ENCODE measurements around the gene GAN. TPM values are rescaled to one million over a fixed set of nuclear protein-coding genes. Genes with fewer than 3 reads are reported as not detected.
A peak's percentile ranks its signal among the peaks of the same experiment; 100 is the strongest.

GAN gene
- total RNA-seq, 1 donor from 2014 or later, result 6.8 TPM

DNA sequence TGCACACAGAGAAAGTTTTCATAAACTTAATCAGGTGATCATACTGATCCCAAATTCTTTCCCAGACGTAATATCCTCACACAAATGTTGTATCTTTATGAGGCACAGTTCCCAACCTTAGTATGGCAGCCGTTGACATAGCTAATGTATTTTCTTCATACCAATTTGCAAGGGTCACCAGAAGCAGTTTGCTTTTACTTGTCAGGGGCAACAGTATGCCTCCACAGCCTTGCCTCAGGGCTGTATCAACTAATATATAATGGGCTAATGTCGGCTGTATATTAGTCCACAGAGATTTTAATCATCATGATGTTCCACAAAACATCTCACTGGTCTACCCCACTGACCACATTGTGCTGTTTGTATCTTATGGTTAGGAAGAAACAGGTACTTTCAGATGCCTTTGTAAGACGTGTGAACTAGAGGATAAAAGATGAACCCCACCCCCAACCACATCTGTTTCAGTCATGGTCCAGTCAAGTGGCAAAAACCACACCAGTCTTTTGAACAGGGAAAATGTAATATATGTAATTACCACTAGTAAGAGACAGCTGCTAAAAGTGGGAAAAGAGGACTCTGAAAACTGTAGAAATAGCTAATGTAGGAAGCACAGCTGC, 55.2 kb downstream of the GAN start:
- peaks cover 7 to 24% (median 15%) of the 10 kb centered on the region in 3 donors for H3K36me3 ChIP-seq (ENCODE audit: control insufficient read depth in 3 of 3, insufficient read depth in 3 of 3, low read length in 3 of 3)
- no peak overlapping the region for H3K9ac ChIP-seq (ENCODE audit: low read depth in 1 of 3, low read length in 3 of 3)
- peaks cover 0 to 2% (median 0%) of the 10 kb centered on the region in 3 donors for H3K4me1 ChIP-seq (ENCODE audit: control insufficient read depth in 3 of 3, insufficient read depth in 3 of 3, low read length in 3 of 3)
- H3K27ac ChIP-seq (ENCODE audit: low read depth, low read length), result no peak overlapping the region
- H3K9me3 ChIP-seq (ENCODE audit: control insufficient read depth in 3 of 3, low read length in 3 of 3), result no peaks in the 10 kb centered on the region
- H3K27me3 ChIP-seq (ENCODE audit: control insufficient read depth in 3 of 3, insufficient read depth in 3 of 3, low read length in 3 of 3), result no peaks in the 10 kb centered on the region
- no peak overlapping the region for H3K4me3 ChIP-seq (ENCODE audit: low read length in 3 of 3)

DNA sequence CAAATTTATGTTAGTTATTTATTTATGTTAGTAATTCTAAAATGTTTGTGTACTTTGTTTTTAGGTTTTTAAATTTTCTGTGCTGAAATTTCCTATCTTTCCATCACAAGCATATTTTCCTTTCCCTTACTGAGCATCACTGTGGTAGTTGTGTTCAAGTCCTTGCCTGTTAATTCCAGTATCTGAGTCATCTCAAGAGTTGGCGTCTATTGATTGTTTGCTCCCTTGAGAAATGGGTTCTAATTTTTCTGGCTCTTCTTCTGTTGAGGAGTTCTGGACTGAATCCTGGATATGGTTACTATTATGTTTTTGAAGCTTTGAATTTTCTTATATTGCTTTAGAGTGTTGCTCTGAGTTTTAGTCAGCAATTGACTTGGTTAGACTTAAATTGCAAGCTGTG, 56.3 kb downstream of the GAN start:
- Histone ChIP-seq H3K4me3 (ENCODE audit: low read length in 3 of 3) (no peak overlapping the region), H3K36me3 (ENCODE audit: control insufficient read depth in 3 of 3, insufficient read depth in 3 of 3, low read length in 3 of 3) (peaks cover 4 to 18% (median 11%) of the 10 kb centered on the region in 3 donors), H3K27ac (ENCODE audit: low read depth, low read length) (no peak overlapping the region), H3K9me3 (ENCODE audit: control insufficient read depth in 3 of 3, low read length in 3 of 3) (no peaks in the 10 kb centered on the region), H3K27me3 (ENCODE audit: control insufficient read depth in 3 of 3, insufficient read depth in 3 of 3, low read length in 3 of 3) (no peaks in the 10 kb centered on the region), H3K9ac (ENCODE audit: low read depth in 1 of 3, low read length in 3 of 3) (no peak overlapping the region), H3K4me1 (ENCODE audit: control insufficient read depth in 3 of 3, insufficient read depth in 3 of 3, low read length in 3 of 3) (peaks cover 0 to 2% (median 0%) of the 10 kb centered on the region in 3 donors)

DNA sequence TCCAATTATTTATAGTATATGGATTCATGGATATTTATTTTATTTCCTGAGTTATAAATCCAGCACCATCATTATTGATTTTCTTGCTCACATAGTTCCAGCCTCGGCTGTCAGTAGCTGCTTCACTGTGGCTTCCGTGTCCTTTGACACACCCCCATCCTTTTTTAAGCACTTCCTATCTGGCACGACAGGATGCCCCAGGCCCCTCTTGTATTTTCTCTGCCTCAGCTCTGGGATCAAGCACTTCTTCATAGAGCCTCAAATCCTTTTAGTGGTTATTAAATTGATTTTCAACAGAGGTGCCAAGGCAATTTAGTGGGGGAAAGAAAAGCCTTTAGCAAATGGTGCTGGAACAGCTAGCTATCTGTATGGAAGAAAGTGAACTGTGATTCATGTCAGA, 59.8 kb downstream of the GAN start:
- peaks cover 16 to 25% (median 22%) of the 10 kb centered on the region in 3 donors for H3K36me3 ChIP-seq (ENCODE audit: control insufficient read depth in 3 of 3, insufficient read depth in 3 of 3, low read length in 3 of 3)
- no peak overlapping the region for H3K4me3 ChIP-seq (ENCODE audit: low read length in 3 of 3)
- H3K9me3 ChIP-seq (ENCODE audit: control insufficient read depth in 3 of 3, low read length in 3 of 3), result no peaks in the 10 kb centered on the region
- no peaks in the 10 kb centered on the region for H3K4me1 ChIP-seq (ENCODE audit: control insufficient read depth in 3 of 3, insufficient read depth in 3 of 3, low read length in 3 of 3)
- H3K27ac ChIP-seq (ENCODE audit: low read depth, low read length), result no peak overlapping the region
- H3K27me3 ChIP-seq (ENCODE audit: control insufficient read depth in 3 of 3, insufficient read depth in 3 of 3, low read length in 3 of 3), result no peaks in the 10 kb centered on the region
- no peak overlapping the region for H3K9ac ChIP-seq (ENCODE audit: low read depth in 1 of 3, low read length in 3 of 3)

DNA sequence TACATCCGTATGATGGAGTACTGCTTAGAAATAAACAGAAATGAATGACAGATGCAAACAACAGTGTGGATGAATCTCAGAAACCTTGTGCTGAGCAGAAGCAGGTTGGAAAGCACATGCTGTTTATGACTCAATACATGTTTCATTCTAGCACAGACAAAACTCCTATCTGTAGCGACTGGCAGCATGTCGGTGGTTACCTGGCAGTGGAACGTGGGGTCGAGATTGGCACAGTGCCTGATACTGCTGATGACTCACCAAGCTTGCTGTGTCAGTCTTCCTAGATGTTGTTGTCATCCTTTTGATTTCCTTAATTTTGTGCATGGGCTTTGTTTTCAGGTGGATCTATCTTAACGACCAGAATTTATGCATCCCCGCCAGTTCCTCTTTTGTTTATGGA, 62.1 kb downstream of the GAN start:
- H3K27me3 ChIP-seq (ENCODE audit: control insufficient read depth in 3 of 3, insufficient read depth in 3 of 3, low read length in 3 of 3), result no peaks in the 10 kb centered on the region
- H3K36me3 ChIP-seq (ENCODE audit: control insufficient read depth in 3 of 3, insufficient read depth in 3 of 3, low read length in 3 of 3), result peaks cover 12 to 17% (median 12%) of the 10 kb centered on the region in 3 donors
- no peak overlapping the region for H3K4me3 ChIP-seq (ENCODE audit: low read length in 3 of 3)
- no peak overlapping the region for H3K9ac ChIP-seq (ENCODE audit: low read depth in 1 of 3, low read length in 3 of 3)
- H3K27ac ChIP-seq (ENCODE audit: low read depth, low read length), result no peak overlapping the region
- no peaks in the 10 kb centered on the region for H3K4me1 ChIP-seq (ENCODE audit: control insufficient read depth in 3 of 3, insufficient read depth in 3 of 3, low read length in 3 of 3)
- H3K9me3 ChIP-seq (ENCODE audit: control insufficient read depth in 3 of 3, low read length in 3 of 3), result no peaks in the 10 kb centered on the region

GRCh38 chr16:81378049-81378448, 63.3 kb downstream of the GAN start:
- H3K36me3 ChIP-seq (ENCODE audit: control insufficient read depth in 3 of 3, insufficient read depth in 3 of 3, low read length in 3 of 3), result peaks cover 9 to 17% (median 12%) of the 10 kb centered on the region in 3 donors
- no peak overlapping the region for H3K27ac ChIP-seq (ENCODE audit: low read depth, low read length)
- H3K27me3 ChIP-seq (ENCODE audit: control insufficient read depth in 3 of 3, insufficient read depth in 3 of 3, low read length in 3 of 3), result no peaks in the 10 kb centered on the region
- H3K4me1 ChIP-seq (ENCODE audit: control insufficient read depth in 3 of 3, insufficient read depth in 3 of 3, low read length in 3 of 3), result no peaks in the 10 kb centered on the region
- H3K9me3 ChIP-seq (ENCODE audit: control insufficient read depth in 3 of 3, low read length in 3 of 3), result no peaks in the 10 kb centered on the region
- no peak overlapping the region for H3K9ac ChIP-seq (ENCODE audit: low read depth in 1 of 3, low read length in 3 of 3)
- H3K4me3 ChIP-seq (ENCODE audit: low read length in 3 of 3), result no peak overlapping the region

DNA sequence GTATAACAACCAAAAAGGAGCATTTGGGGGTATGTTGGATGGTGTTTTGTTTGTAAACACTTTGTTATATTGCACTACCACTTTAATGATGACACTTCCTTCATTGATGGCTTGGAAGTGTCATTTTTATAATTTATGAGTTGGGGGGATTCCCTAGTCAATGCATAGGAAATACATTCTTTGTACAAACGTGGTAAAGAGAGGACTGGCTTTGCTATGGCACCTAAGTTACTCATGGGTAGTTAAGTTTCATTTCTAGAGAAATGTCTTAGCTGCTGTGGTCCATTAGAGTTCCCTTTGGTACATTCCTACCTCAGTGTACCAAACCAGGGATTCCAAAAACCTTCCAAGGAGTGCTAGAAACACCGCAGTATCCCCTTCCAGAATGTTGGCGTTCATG, 66.2 kb downstream of the GAN start:
- no peak overlapping the region for H3K27ac ChIP-seq (ENCODE audit: low read depth, low read length)
- H3K27me3 ChIP-seq (ENCODE audit: control insufficient read depth in 3 of 3, insufficient read depth in 3 of 3, low read length in 3 of 3), result no peaks in the 10 kb centered on the region
- H3K9ac ChIP-seq (ENCODE audit: low read depth in 1 of 3, low read length in 3 of 3), result no peak overlapping the region
- peaks cover 9 to 17% (median 12%) of the 10 kb centered on the region in 3 donors for H3K36me3 ChIP-seq (ENCODE audit: control insufficient read depth in 3 of 3, insufficient read depth in 3 of 3, low read length in 3 of 3)
- no peak overlapping the region for H3K4me3 ChIP-seq (ENCODE audit: low read length in 3 of 3)
- no peaks in the 10 kb centered on the region for H3K4me1 ChIP-seq (ENCODE audit: control insufficient read depth in 3 of 3, insufficient read depth in 3 of 3, low read length in 3 of 3)
- H3K9me3 ChIP-seq (ENCODE audit: control insufficient read depth in 3 of 3, low read length in 3 of 3), result no peaks in the 10 kb centered on the region

- H3K27ac ChIP-seq (ENCODE audit: low read depth, low read length), result peak overlapping the region; percentile 40
- no peak overlapping the region for H3K4me3 ChIP-seq (ENCODE audit: low read length in 3 of 3)
- no peaks in the 10 kb centered on the region for H3K4me1 ChIP-seq (ENCODE audit: control insufficient read depth in 3 of 3, insufficient read depth in 3 of 3, low read length in 3 of 3)
- no peaks in the 10 kb centered on the region for H3K9me3 ChIP-seq (ENCODE audit: control insufficient read depth in 3 of 3, low read length in 3 of 3)
- no peaks in the 10 kb centered on the region for H3K27me3 ChIP-seq (ENCODE audit: control insufficient read depth in 3 of 3, insufficient read depth in 3 of 3, low read length in 3 of 3)
- no peak overlapping the region for H3K9ac ChIP-seq (ENCODE audit: low read depth in 1 of 3, low read length in 3 of 3)
- no peaks in the 10 kb centered on the region for H3K36me3 ChIP-seq (ENCODE audit: control insufficient read depth in 3 of 3, insufficient read depth in 3 of 3, low read length in 3 of 3)
Measured at GRCh38 chr16:81384006-81384405, 69.2 kb downstream of the GAN start.

GRCh38 chr16:81385031-81385756, 70.4 kb downstream of the GAN start:
- Histone ChIP-seq H3K27ac (ENCODE audit: low read depth, low read length) (peak overlapping the region; percentile 77), H3K36me3 (ENCODE audit: control insufficient read depth in 3 of 3, insufficient read depth in 3 of 3, low read length in 3 of 3) (peaks cover 3 to 7% (median 5%) of the 10 kb centered on the region in 3 donors), H3K4me1 (ENCODE audit: control insufficient read depth in 3 of 3, insufficient read depth in 3 of 3, low read length in 3 of 3) (no peaks in the 10 kb centered on the region), H3K9me3 (ENCODE audit: control insufficient read depth in 3 of 3, low read length in 3 of 3) (no peaks in the 10 kb centered on the region), H3K4me3 (ENCODE audit: low read length in 3 of 3) (no peak overlapping the region), H3K9ac (ENCODE audit: low read depth in 1 of 3, low read length in 3 of 3) (no peak overlapping the region), H3K27me3 (ENCODE audit: control insufficient read depth in 3 of 3, insufficient read depth in 3 of 3, low read length in 3 of 3) (no peaks in the 10 kb centered on the region)

- peaks cover 3 to 12% (median 11%) of the 10 kb centered on the region in 3 donors for H3K36me3 ChIP-seq (ENCODE audit: control insufficient read depth in 3 of 3, insufficient read depth in 3 of 3, low read length in 3 of 3)
- no peaks in the 10 kb centered on the region for H3K27me3 ChIP-seq (ENCODE audit: control insufficient read depth in 3 of 3, insufficient read depth in 3 of 3, low read length in 3 of 3)
- no peaks in the 10 kb centered on the region for H3K9me3 ChIP-seq (ENCODE audit: control insufficient read depth in 3 of 3, low read length in 3 of 3)
- no peak overlapping the region for H3K27ac ChIP-seq (ENCODE audit: low read depth, low read length)
- H3K9ac ChIP-seq (ENCODE audit: low read depth in 1 of 3, low read length in 3 of 3), result no peak overlapping the region
- no peaks in the 10 kb centered on the region for H3K4me1 ChIP-seq (ENCODE audit: control insufficient read depth in 3 of 3, insufficient read depth in 3 of 3, low read length in 3 of 3)
- no peak overlapping the region for H3K4me3 ChIP-seq (ENCODE audit: low read length in 3 of 3)
Measured at GRCh38 chr16:81388357-81388756, 73.6 kb downstream of the GAN start.

DNA sequence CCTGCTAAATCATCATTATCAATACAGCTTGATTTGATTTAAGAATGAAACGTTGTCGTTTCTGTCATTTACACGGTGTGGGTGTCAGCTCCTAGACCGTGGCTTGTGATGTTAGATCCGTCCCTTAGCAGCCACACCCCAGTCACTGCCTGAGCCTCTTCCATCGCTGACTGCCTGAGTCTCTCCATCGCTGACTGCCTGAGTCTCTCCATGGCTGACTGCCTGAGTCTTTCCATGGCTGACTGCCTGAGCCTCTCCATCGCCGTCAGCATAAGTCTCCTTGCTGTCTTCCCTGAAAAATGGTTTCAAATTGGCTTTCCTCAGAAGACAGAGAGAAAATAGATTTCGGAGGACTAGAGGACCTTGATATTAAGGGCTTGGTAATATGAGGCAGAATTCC, 76.1 kb downstream of the GAN start:
- Histone ChIP-seq H3K36me3 (ENCODE audit: control insufficient read depth in 3 of 3, insufficient read depth in 3 of 3, low read length in 3 of 3) (peaks cover 3 to 12% (median 11%) of the 10 kb centered on the region in 3 donors), H3K4me1 (ENCODE audit: control insufficient read depth in 3 of 3, insufficient read depth in 3 of 3, low read length in 3 of 3) (peaks cover 0 to 2% (median 0%) of the 10 kb centered on the region in 3 donors), H3K9ac (ENCODE audit: low read depth in 1 of 3, low read length in 3 of 3) (no peak overlapping the region), H3K4me3 (ENCODE audit: low read length in 3 of 3) (no peak overlapping the region), H3K9me3 (ENCODE audit: control insufficient read depth in 3 of 3, low read length in 3 of 3) (no peaks in the 10 kb centered on the region), H3K27me3 (ENCODE audit: control insufficient read depth in 3 of 3, insufficient read depth in 3 of 3, low read length in 3 of 3) (no peaks in the 10 kb centered on the region), H3K27ac (ENCODE audit: low read depth, low read length) (no peak overlapping the region)
